Mesothelial cell of epicardium (in vitro differentiated cells): ENCODE measurements around the gene MFGE8. TPM values are rescaled to one million over a fixed set of nuclear protein-coding genes. Genes with fewer than 3 reads are reported as not detected.

Experiments
- DNase-seq, 2 experiments: peaks; one replicate each; pipeline ENCODE4 v3.0.0; 2021; ENCODE audit warnings: low spot score in 2 of 2; ENCODE audit not compliant: unreplicated experiment in 2 of 2
- H3K27ac Mint-ChIP-seq: 2 replicates; pipeline ENCODE4 v1.8.0; 2021; ENCODE audit warnings: mixed read lengths
- H3K27me3 Mint-ChIP-seq: 2 replicates; pipeline ENCODE4 v1.8.0; 2021; ENCODE audit warnings: low read depth, mixed read lengths
- H3K36me3 Mint-ChIP-seq: 2 replicates; pipeline ENCODE4 v1.8.0; 2021; ENCODE audit warnings: mixed read lengths
- H3K4me1 Mint-ChIP-seq: 2 replicates; pipeline ENCODE4 v1.8.0; 2021; ENCODE audit warnings: mixed read lengths
- H3K4me3 Mint-ChIP-seq: 2 replicates; pipeline ENCODE4 v1.8.0; 2021; ENCODE audit warnings: mild to moderate bottlenecking, moderate library complexity, mixed read lengths
- H3K9me3 Mint-ChIP-seq: 2 replicates; pipeline ENCODE4 v1.8.0; 2021; ENCODE audit warnings: mixed read lengths
- total RNA-seq: library from RNA; stranded (reverse); gene quantifications from 3 replicates; pipeline ENCODE4 v1.2.1, GENCODE V29; 2021
- TF ChIP-seq, protein P1 (sequence below): fragments of 200-600 bp; sonication (generic); IDR thresholded peaks from one replicate; pipeline ENCODE4 v1.5.0; 2021; ENCODE audit warnings: antibody characterized with exemption; ENCODE audit not compliant: unreplicated experiment

The MFGE8 gene
- total RNA-seq, 1 donor from 2014 or later: 181 TPM

DNA sequence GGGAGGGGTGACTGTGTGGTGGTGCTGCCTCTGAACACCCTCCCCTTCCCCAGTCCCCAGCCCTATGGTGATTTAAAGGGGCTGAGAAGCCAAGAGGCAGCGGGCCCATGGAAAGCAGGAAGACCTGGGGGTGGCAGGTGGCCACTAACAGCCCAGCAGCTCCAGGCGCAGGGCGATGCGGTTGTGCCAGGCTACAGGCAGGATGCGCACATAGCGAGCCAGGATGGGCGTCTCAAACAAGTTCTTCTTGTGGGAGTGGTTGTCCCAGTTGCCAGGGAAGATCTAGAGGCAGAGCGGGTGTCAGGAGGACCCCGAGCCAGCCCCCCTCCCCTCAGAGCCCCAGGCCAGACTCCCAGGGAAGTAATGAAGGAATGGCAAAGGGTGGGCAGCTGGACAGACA lies 13.9 kb downstream of the MFGE8 start:
- no peak for DNase-seq
- Mint-ChIP-seq H3K9me3 (no peaks in the 10 kb centered on the region), H3K27ac (no peak overlapping the region), H3K27me3 (peaks cover 11% of the 10 kb centered on the region), H3K4me3 (no peak overlapping the region), H3K36me3 (peaks cover 3% of the 10 kb centered on the region), H3K4me1 (peaks cover 22% of the 10 kb centered on the region)
- TF ChIP-seq, protein P1, sequence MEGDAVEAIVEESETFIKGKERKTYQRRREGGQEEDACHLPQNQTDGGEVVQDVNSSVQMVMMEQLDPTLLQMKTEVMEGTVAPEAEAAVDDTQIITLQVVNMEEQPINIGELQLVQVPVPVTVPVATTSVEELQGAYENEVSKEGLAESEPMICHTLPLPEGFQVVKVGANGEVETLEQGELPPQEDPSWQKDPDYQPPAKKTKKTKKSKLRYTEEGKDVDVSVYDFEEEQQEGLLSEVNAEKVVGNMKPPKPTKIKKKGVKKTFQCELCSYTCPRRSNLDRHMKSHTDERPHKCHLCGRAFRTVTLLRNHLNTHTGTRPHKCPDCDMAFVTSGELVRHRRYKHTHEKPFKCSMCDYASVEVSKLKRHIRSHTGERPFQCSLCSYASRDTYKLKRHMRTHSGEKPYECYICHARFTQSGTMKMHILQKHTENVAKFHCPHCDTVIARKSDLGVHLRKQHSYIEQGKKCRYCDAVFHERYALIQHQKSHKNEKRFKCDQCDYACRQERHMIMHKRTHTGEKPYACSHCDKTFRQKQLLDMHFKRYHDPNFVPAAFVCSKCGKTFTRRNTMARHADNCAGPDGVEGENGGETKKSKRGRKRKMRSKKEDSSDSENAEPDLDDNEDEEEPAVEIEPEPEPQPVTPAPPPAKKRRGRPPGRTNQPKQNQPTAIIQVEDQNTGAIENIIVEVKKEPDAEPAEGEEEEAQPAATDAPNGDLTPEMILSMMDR: no peak

DNA sequence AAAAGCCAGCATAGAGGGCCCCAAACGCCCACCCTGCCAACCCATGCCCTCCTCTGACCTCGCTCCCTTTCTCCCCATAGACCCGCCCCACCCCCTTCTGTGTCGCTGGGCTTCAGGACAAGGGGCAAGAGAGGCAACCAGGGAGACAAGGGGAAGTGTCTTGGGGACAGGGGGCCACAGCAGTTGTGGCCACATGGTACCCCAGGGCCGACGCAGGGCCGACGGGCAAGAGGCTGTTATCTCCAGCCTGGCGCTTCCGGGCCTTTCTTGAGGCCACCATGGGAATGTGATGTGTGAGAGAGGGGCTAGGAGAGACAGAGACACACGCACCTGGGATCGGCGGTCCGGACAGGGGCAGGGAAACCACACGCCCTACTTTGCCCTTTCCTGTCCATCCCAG lies 14.4 kb downstream of the MFGE8 start:
- Mint-ChIP-seq H3K4me3 (no peak overlapping the region), H3K27me3 (peaks cover 16% of the 10 kb centered on the region), H3K27ac (no peak overlapping the region), H3K9me3 (no peaks in the 10 kb centered on the region), H3K36me3 (peaks cover under 1% of the 10 kb centered on the region), H3K4me1 (peaks cover 24% of the 10 kb centered on the region)
- TF ChIP-seq, protein P1: no peak
- DNase-seq: no peak

DNA sequence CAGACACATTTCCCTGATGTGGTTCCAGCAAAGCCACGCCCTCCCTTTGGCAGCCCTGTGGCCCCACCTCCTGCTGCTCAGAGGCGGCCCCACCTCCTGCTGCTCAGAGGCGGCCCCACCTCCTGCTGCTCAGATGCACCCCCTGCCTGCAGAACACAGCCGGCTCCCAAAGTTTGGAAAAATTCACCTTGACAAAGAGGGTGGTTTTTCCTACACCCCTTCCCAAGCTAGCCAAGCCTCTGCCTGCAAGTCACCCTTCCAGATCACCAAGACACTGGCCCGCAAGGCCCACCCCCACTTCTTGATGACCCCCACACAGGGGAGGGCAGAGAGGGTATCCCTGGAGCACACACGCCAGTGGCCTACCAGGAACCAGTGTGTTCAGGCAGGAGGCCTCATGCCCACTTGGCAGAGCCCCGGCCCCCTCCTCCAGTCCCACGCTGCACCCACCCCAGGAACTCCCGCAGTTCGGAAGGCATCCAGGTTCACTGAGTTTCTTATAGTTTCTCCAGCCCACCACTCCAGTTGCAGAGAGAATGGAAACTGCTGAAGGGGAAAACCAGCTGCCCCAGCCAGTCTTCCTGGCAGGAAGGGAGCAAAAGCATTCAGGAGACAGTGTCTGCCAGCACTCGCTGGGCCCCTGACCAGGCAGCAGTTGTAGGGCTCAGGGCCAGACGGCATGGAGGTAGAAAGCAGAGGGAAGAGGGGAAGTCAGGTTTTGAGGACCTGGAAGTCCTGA lies 15.6 kb downstream of the MFGE8 start:
- peak overlapping the region; percentile 66 for H3K27ac Mint-ChIP-seq
- peak; percentile 84 to 90 for DNase-seq
- peaks cover 23% of the 10 kb centered on the region for H3K27me3 Mint-ChIP-seq
- no peak overlapping the region for H3K4me3 Mint-ChIP-seq
- H3K36me3 Mint-ChIP-seq: no peaks in the 10 kb centered on the region
- TF ChIP-seq, protein P1: no peak
- no peaks in the 10 kb centered on the region for H3K9me3 Mint-ChIP-seq
- peaks cover 24% of the 10 kb centered on the region for H3K4me1 Mint-ChIP-seq

DNA sequence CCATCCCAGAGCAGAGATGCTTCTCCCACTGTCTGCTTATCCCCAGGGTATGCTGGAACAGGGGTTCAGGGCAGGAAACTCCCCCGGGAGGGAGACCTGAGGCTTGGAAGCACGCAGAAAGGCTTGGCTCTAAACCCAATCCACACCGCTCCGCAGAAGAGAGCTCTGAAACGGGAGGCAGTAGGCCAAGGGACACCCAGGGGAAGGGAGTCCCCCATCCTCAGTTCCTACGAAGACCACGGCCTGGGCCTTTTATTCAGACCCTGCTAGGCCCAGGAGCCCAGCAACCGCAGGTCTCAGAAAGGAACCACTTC lies 16.1 kb downstream of the MFGE8 start:
- Mint-ChIP-seq H3K27me3 (peaks cover 23% of the 10 kb centered on the region), H3K4me1 (peaks cover 24% of the 10 kb centered on the region), H3K4me3 (no peak overlapping the region)

DNA sequence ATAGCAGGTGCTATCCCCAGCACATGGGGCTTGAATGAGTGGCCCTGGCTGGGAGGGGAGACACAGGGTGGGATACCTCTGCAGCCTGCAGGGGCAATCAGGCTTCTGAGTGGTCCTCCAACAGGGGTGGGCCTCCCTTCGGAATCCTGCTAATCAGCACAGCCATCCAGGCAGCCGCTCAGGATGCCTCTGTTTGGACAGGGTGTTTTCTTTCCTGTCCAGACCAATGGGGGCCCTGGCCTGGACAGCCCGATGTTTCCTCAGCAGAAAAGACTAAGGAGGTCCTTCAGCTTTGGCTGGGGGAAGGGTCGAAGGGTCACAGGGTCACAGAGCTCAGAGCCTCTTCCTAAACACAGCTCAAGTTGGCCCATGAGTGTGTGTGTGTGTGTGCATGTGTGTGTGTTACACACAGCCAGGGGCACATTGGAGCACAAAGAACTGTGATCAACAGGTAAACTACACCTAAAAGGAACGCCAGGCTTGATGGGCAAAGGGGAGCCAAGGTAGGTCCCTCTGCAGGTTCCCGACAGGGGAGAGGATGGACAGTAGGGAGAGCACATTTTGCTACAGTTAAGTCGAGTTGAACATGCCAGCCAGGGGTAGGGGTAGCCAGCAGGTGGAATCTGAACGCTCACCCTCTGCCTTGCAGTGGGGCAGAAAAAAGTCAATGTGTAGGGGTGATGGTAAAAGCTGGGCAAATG lies 16.7 kb downstream of the MFGE8 start:
- Mint-ChIP-seq H3K4me1 (peaks cover 24% of the 10 kb centered on the region), H3K4me3 (no peak overlapping the region), H3K27me3 (peaks cover 23% of the 10 kb centered on the region), H3K9me3 (no peaks in the 10 kb centered on the region), H3K36me3 (no peaks in the 10 kb centered on the region), H3K27ac (no peak overlapping the region)
- DNase-seq: no peak
- TF ChIP-seq, protein P1: no peak

More for the DNA sequence above, 16.1 kb downstream of the MFGE8 start:
- TF ChIP-seq, protein P1: no peak
- no peak for DNase-seq
- Mint-ChIP-seq H3K27ac (no peak overlapping the region), H3K9me3 (no peaks in the 10 kb centered on the region), H3K36me3 (no peaks in the 10 kb centered on the region)
